Measurements from ENCODE around the gene ZNF628.

The ZNF628 gene

GRCh38 chr19:55481148-55481793 lies 4.9 kb downstream of the ZNF628 start:
- DNase-seq (ENCODE audit: insufficient read length, low spot score) (no peak), FAIRE-seq (no peak)
- no peak for TF ChIP-seq POLR2A (IDR thresholded peaks at IDR 0.05; ENCODE audit: low read depth, low read length)

- FAIRE-seq (no peak), DNase-seq (ENCODE audit: insufficient read length, low spot score) (no peak)
- TF ChIP-seq POLR2A (IDR thresholded peaks at IDR 0.05; ENCODE audit: low read depth, low read length): no peak
These were observed 5.4 kb downstream of the ZNF628 start for GRCh38 chr19:55481794-55482155.

GRCh38 chr19:55482156-55482961 lies 5.9 kb downstream of the ZNF628 start:
- no peak for TF ChIP-seq POLR2A (IDR thresholded peaks at IDR 0.05; ENCODE audit: low read depth, low read length)
- FAIRE-seq (no peak), DNase-seq (ENCODE audit: insufficient read length, low spot score) (no peak)

- DNase-seq (ENCODE audit: insufficient read length, low spot score): no peak
- no peak for TF ChIP-seq POLR2A (IDR thresholded peaks at IDR 0.05; ENCODE audit: low read depth, low read length)
- no peak for FAIRE-seq
These were observed 6.7 kb downstream of the ZNF628 start for GRCh38 chr19:55482967-55483705.

GRCh38 chr19:55483706-55484592 lies 7.5 kb downstream of the ZNF628 start:
- DNase-seq (ENCODE audit: insufficient read length, low spot score) (no peak), FAIRE-seq (no peak)
- TF ChIP-seq POLR2A (IDR thresholded peaks at IDR 0.05; ENCODE audit: low read depth, low read length): no peak

- peak; percentile 17 for TF ChIP-seq POLR2A (IDR thresholded peaks at IDR 0.05; ENCODE audit: low read depth, low read length)
- FAIRE-seq (no peak), DNase-seq (ENCODE audit: insufficient read length, low spot score) (peak; percentile 95)
These were observed 8.4 kb downstream of the ZNF628 start, which contains the start of gene NAT14 for GRCh38 chr19:55484593-55485438. Gene NAT14 (plus strand): TSS chr19:55485188. CDS start chr19:55485709, 521 bp downstream.

GRCh38 chr19:55485439-55486011 lies 9.1 kb downstream of the ZNF628 start:
- no peak for FAIRE-seq
- TF ChIP-seq POLR2A (IDR thresholded peaks at IDR 0.05; ENCODE audit: low read depth, low read length): no peak
- DNase-seq (ENCODE audit: insufficient read length, low spot score): no peak

GRCh38 chr19:55486043-55486970 lies 9.9 kb downstream of the ZNF628 start:
- DNase-seq (ENCODE audit: insufficient read length, low spot score) (no peak), FAIRE-seq (no peak)
- no peak for TF ChIP-seq POLR2A (IDR thresholded peaks at IDR 0.05; ENCODE audit: low read depth, low read length)

GRCh38 chr19:55486971-55487923 lies 10.8 kb downstream of the ZNF628 start:
- peak; percentile 100 for DNase-seq (ENCODE audit: insufficient read length, low spot score)
- TF ChIP-seq POLR2A (IDR thresholded peaks at IDR 0.05; ENCODE audit: low read depth, low read length): 0 out of 2 replicates have a peak, but pooled peaks have one; percentile 17
- peak; percentile 52 for FAIRE-seq
